Measurements from ENCODE around the gene KCNJ14.

DNA sequence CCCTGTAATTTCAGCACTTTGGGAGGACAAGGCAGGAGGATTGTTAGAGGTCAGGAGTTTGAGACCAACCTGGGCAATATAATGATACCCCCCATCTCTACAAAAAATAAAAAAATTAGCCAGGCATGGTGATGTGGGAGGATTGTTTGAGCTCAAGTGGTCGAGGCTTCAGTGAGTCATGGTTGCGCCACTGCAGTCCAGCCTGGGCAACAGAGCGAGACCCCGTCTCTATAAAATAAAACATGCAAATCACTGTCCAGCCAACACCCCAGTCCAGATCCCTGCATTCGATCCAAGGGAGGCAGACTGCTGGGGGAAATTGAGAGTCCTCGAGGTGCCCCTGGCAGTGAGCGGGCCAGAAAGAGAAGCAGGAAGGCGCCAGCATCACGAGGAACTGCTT lies 20.8 kb downstream of the KCNJ14 start:
- TF ChIP-seq CTCF (IDR thresholded peaks at IDR 0.05) (no peak), POLR2A (IDR thresholded peaks at IDR 0.05) (no peak)

Measured in Peyer's patch (tissue), 4 donors.